Vagina (tissue), 2 donors: ENCODE measurements around the gene GOLT1B. TPM values are rescaled to one million over a fixed set of nuclear protein-coding genes. Genes with fewer than 3 reads are reported as not detected.
"Not testable (repeated sequence)": the region's sequence is repeated elsewhere in the genome, so short reads cannot be mapped to it uniquely, and the experiment has no call there.

Experiments
- DNase-seq, 2 donors: peaks; one replicate each; pipeline ENCODE4 v3.0.0-alpha.2; 2017; ENCODE audit errors: extremely low spot score in 2 of 2
- H3K27ac ChIP-seq: fragments of 200-600 bp; sonication (generic); one replicate; pipeline ENCODE4 v1.5.1; 2019
- H3K27me3 ChIP-seq: fragments of 200-600 bp; sonication (generic); one replicate; pipeline ENCODE4 v1.5.1; 2019
- H3K36me3 ChIP-seq, 2 donors: fragments of 200-600 bp; sonication (generic); one replicate each; pipeline ENCODE4 v1.5.1; 2017 to 2019
- H3K4me1 ChIP-seq: fragments of 200-600 bp; sonication (generic); one replicate; pipeline ENCODE4 v1.5.1; 2019
- H3K4me3 ChIP-seq, 2 donors: fragments of 200-600 bp; sonication (generic); 1 replicate in 1 of 2; 2 replicates in 1 of 2; pipeline ENCODE4 v1.5.1; 2016 to 2019
- H3K9me3 ChIP-seq: fragments of 200-600 bp; sonication (generic); one replicate; pipeline ENCODE4 v1.5.1; 2019
- CTCF ChIP-seq, 3 experiments: fragments of 450-650 bp in 2 of 3; fragments of 200-600 bp in 1 of 3; sonication (generic) in 1 of 3; IDR thresholded peaks; one replicate each; pipeline ENCODE4 v1.5.1; 2017 to 2019; ENCODE audit warnings: antibody characterized with exemption in 3 of 3, mild to moderate bottlenecking in 2 of 3, moderate library complexity in 2 of 3
- POLR2A ChIP-seq, 2 donors: fragments of 450-650 bp; IDR thresholded peaks; one replicate each; pipeline ENCODE4 v1.6.1; 2017; ENCODE audit warnings: antibody characterized with exemption in 2 of 2, mild to moderate bottlenecking in 2 of 2, moderate library complexity in 2 of 2
- POLR2AphosphoS5 ChIP-seq, 2 donors: sonication (generic); formaldehyde crosslinking; IDR thresholded peaks; one replicate each; pipeline ENCODE4 v1.9.0; 2017; ENCODE audit warnings: antibody characterized with exemption in 2 of 2, mild to moderate bottlenecking in 2 of 2, low read depth in 1 of 2; ENCODE audit not compliant: insufficient read depth in 1 of 2
- intact Hi-C: fragments of 100-400 bp; cut with DNase I; formaldehyde crosslinking; loops from one replicate; pipeline ENCODE4 v1.15.1; 2023
- total RNA-seq: library from RNA; depleted of rRNA; stranded (reverse); fragments of >200 nt; gene quantifications from one replicate; pipeline ENCODE4 v1.2.3, GENCODE V29; 2016

GOLT1B gene
- total RNA-seq = 12.5 TPM

- Histone ChIP-seq H3K36me3 (peaks cover 0 to 18% of the 10 kb centered on the region in 2 donors), H3K9me3 (no peaks in the 10 kb centered on the region), H3K4me3 (peak within 1 kb of the TSS; percentile 73 to 96), H3K4me1 (peaks cover 52% of the 10 kb centered on the region), H3K27me3 (no peaks in the 10 kb centered on the region), H3K27ac (peak within 1 kb of the TSS; percentile 74)
- TF ChIP-seq POLR2A (IDR thresholded peaks at IDR 0.05) (no peak), POLR2AphosphoS5 (IDR thresholded peaks at IDR 0.05; ENCODE audit: insufficient read depth in 1 of 2, low read depth in 1 of 2) (peak; percentile 87 to 90)
- peak; percentile 98 to 99 for DNase-seq
- intact Hi-C loops = no loop called here
These were observed at the start of gene GOLT1B, which contains the start of gene RECQL for GRCh38 chr12:21501258-21502163. Gene GOLT1B (plus strand): TSS chr12:21501789. CDS start chr12:21501924, 135 bp downstream. Gene RECQL (minus strand): TSS chr12:21501635. CDS start chr12:21499570, 2,065 bp downstream.

- Histone ChIP-seq H3K9me3 (no peaks in the 10 kb centered on the region), H3K4me3 (no peak overlapping the region), H3K36me3 (peaks cover 0 to 31% of the 10 kb centered on the region in 2 donors), H3K27me3 (no peaks in the 10 kb centered on the region), H3K4me1 (no peaks in the 10 kb centered on the region), H3K27ac (no peak overlapping the region)
- no peak for DNase-seq
- intact Hi-C loops = no loop called here
- TF ChIP-seq CTCF (IDR thresholded peaks at IDR 0.05) (no peak), POLR2A (IDR thresholded peaks at IDR 0.05) (no peak), POLR2AphosphoS5 (IDR thresholded peaks at IDR 0.05; ENCODE audit: insufficient read depth in 1 of 2, low read depth in 1 of 2) (no peak)
These were observed 48.2 kb upstream of the GOLT1B start for GRCh38 chr12:21453312-21453852.

- Histone ChIP-seq H3K4me1 (no peaks in the 10 kb centered on the region), H3K36me3 (peaks cover 0 to 25% of the 10 kb centered on the region in 2 donors), H3K4me3 (no peak overlapping the region), H3K27ac (no peak overlapping the region), H3K9me3 (no peaks in the 10 kb centered on the region), H3K27me3 (no peaks in the 10 kb centered on the region)
- DNase-seq = no peak
- intact Hi-C loops = no loop called here
- TF ChIP-seq POLR2AphosphoS5 (IDR thresholded peaks at IDR 0.05; ENCODE audit: insufficient read depth in 1 of 2, low read depth in 1 of 2) (no peak), POLR2A (IDR thresholded peaks at IDR 0.05) (no peak), CTCF (IDR thresholded peaks at IDR 0.05) (no peak)
These were observed 45.3 kb upstream of the GOLT1B start for GRCh38 chr12:21456291-21456780.

GRCh38 chr12:21459474-21459873, 42.1 kb upstream of the GOLT1B start:
- no peaks in the 10 kb centered on the region for H3K9me3 ChIP-seq
- H3K36me3 ChIP-seq = peaks cover 0 to 55% of the 10 kb centered on the region in 2 donors
- no peak overlapping the region for H3K4me3 ChIP-seq
- H3K27ac ChIP-seq = no peak overlapping the region
- no peak for TF ChIP-seq CTCF (IDR thresholded peaks at IDR 0.05)
- no peak for TF ChIP-seq POLR2AphosphoS5 (IDR thresholded peaks at IDR 0.05; ENCODE audit: insufficient read depth in 1 of 2, low read depth in 1 of 2)
- no peak for TF ChIP-seq POLR2A (IDR thresholded peaks at IDR 0.05)
- DNase-seq = no peak
- H3K27me3 ChIP-seq = no peaks in the 10 kb centered on the region
- no peaks in the 10 kb centered on the region for H3K4me1 ChIP-seq
- intact Hi-C loops = no loop called here

GRCh38 chr12:21467334-21467733, 34.3 kb upstream of the GOLT1B start:
- H3K36me3 ChIP-seq = peaks cover 0 to 35% of the 10 kb centered on the region in 2 donors
- intact Hi-C loops, H3K4me1 ChIP-seq, H3K27ac ChIP-seq, H3K9me3 ChIP-seq, H3K27me3 ChIP-seq, H3K4me3 ChIP-seq, DNase-seq: not testable (repeated sequence)
